Mucosa of stomach (tissue), 1 donor: ENCODE measurements around the gene RPH3AL.

Source experiments
- H3K27me3 ChIP-seq: one replicate; pipeline ENCODE4 v1.7.0; 2013; ENCODE audit warnings: mild to moderate bottlenecking, low read length; ENCODE audit not compliant: control insufficient read depth, insufficient read depth
- H3K36me3 ChIP-seq: one replicate; pipeline ENCODE4 v1.7.0; 2013; ENCODE audit warnings: low read length; ENCODE audit not compliant: control insufficient read depth, insufficient read depth
- H3K4me1 ChIP-seq: one replicate; pipeline ENCODE4 v1.7.0; 2013; ENCODE audit warnings: mild to moderate bottlenecking, low read length; ENCODE audit not compliant: control insufficient read depth, insufficient read depth
- H3K4me3 ChIP-seq: one replicate; pipeline ENCODE4 v1.7.0; 2013; ENCODE audit warnings: low read length
- H3K9ac ChIP-seq: one replicate; pipeline ENCODE4 v1.7.0; 2013; ENCODE audit warnings: mild to moderate bottlenecking, low read length, moderate library complexity
- H3K9me3 ChIP-seq: one replicate; pipeline ENCODE4 v1.7.0; 2013; ENCODE audit warnings: mild to moderate bottlenecking, low read length, moderate library complexity; ENCODE audit not compliant: control insufficient read depth
- donor health status: Pancreatic carcinoma.

The RPH3AL gene

DNA sequence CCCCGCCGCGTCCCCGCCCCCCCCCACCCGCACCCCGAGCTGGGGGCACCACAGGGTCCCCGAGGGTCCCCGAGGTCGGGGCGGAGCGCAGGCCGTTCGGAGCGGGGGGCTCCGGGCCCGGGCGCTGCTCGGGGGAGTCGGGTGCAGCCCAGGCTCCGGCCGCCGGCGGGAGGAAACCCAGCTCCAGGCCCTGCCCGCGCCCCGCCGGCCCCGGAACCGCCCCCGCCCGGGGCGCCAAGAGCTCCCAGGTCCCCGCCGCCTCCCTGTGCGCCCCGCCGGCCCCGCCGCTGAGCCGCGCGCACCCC is 33.2 kb upstream of the RPH3AL start:
- Histone ChIP-seq H3K9ac (no peak overlapping the region), H3K4me3 (no peak overlapping the region), H3K27me3 (no peaks in the 10 kb centered on the region), H3K36me3 (no peaks in the 10 kb centered on the region), H3K4me1 (peaks cover 14% of the 10 kb centered on the region), H3K9me3 (no peaks in the 10 kb centered on the region)

DNA sequence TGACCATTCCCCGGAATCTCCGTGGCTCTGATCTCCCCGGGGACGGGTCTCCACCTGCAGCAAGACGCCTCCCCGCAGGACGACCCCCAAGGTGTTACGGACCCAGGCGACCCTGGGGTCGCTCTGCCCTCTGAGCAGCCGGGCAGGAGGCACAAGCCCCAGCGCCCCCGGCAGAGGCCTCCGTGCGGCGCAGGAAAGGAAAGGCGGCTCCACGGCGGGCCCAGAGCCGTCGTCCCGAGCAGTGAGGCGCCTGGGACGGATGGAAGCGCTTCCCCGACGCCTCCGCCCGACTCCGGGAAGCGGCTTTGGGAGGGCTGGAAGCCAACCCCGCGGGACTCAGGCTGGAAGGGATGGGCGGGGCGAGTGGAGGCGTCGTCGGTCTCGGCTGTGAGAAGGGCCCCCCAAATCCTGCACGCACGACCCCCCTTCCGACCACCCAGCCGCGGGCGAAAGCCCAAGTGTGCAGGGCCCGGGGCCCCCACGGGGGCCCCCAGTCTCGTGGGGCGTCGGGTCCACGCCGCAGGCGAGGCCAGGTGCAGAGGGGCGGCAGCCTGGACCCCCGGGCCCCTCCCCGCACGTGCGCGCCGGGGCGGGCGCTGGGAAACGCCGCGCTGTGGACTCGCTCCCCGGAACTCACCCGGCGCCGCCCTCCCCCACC is 32.7 kb upstream of the RPH3AL start:
- H3K9ac ChIP-seq: peak overlapping the region; percentile 47
- H3K4me1 ChIP-seq: peaks cover 14% of the 10 kb centered on the region
- no peaks in the 10 kb centered on the region for H3K36me3 ChIP-seq
- no peaks in the 10 kb centered on the region for H3K9me3 ChIP-seq
- no peak overlapping the region for H3K4me3 ChIP-seq
- no peaks in the 10 kb centered on the region for H3K27me3 ChIP-seq

DNA sequence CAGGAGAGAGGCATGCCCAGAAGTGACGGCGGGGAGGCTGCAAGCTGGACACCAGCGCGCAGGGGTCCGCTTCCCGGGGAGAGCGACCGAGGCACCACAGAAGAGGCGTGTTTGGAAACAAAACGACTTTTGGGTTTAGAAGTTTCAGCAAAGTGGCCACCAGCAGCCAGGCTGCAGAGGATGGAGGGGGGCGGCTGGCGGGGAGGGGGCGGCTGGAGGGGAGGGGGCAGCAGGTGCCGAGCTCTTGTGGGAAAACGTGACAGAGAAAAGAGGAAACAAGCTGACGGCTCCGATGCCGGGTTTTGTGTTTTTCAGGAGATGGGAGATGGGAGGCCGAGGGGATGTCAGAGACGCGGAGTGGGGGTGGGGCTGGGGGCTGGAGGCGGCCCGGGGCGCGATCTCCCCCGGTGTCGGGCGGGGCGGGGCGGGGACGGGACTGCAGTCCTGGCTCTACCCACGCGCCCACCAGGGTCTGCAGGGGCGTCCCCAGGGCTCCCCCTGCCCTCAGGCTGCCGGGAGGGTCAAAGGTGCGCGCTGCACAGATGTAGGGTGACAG is 32.1 kb upstream of the RPH3AL start:
- H3K4me1 ChIP-seq: peaks cover 14% of the 10 kb centered on the region
- no peak overlapping the region for H3K4me3 ChIP-seq

DNA sequence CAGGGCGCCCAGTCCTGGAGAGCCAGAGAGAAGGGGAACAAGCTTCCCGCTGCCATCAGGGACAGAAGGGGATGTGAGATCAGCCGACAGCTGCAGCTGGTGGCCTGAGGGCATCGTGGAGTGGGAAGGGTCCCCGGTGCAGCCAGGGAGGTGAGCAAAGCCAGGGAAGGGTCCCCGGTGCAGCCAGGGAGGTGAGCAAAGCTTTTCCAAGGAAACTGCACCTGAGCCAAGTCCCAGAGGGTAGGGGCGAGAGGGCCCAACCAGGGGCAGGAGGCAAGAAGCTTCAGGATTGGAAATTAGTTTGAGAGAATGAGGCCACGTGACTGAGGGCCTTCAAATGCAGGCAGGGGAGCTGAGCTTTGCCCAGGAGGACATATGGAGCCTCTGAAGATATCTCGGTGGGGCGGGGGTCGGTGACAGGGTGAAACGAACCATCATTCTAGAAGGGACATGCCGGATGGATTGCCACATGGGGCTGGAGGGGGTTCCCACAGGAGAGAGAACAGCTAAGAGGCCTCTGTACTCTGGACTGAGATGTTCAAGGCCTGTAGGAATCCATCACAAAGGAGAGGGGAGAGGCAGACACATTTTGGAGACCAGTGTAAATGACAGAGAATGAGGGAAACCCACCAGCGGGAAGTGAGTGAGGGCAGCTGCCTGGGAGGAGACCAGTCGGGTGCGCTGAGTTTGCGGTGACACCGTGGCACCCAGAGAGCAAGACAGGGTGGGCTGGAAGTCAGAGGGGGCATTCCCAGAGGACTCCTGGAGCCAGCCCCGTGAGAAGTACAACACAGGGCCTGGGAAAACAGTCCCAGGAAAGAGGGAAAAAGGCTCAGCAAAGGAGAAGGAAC is 31.4 kb upstream of the RPH3AL start:
- Histone ChIP-seq H3K9ac (no peak overlapping the region), H3K27me3 (no peaks in the 10 kb centered on the region), H3K4me3 (no peak overlapping the region)

More for the DNA sequence above, 32.1 kb upstream of the RPH3AL start:
- no peaks in the 10 kb centered on the region for H3K27me3 ChIP-seq
- peak overlapping the region; percentile 47 for H3K9ac ChIP-seq
- no peaks in the 10 kb centered on the region for H3K9me3 ChIP-seq
- no peaks in the 10 kb centered on the region for H3K36me3 ChIP-seq

DNA sequence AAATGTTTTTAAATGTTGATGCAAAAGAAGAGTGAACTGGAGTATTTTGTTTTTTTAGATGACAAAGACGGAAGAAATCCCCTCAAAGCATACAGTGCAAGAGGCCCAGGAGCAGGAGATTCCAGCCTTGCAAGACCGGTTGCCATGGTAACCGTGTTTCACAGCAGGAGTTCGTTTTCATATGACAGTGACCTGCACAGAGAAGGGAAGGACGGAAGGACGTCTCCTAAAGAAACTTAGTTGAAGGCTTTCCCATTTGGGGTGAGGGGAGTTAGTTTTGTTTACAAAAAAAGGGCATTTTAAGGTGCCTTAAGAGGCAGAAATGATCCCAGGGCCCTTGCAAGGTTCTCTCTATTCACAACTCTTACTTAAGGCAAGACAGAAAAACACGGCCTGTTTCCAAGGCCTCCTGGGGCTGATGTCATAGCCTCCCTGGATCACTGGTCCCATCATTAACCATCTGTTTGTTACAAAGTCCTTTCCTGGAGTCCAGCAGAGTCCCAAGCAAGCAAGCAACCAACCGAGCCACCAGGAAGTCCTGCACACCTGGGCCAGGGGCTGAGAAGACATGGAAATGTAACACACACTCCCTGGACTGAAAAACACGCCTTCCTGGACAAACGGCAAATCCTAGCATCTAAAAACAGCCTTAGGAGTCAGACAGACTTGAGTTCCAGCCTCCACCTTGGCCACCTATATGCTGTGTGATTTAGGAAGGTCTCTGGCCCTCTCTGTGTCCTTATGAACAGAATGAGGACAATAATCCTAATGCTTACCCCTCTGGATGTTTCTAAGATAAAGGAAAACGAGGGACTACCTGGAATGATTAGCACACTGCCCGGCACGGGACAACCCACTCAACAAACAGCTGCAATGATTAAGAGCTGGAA is 30.3 kb upstream of the RPH3AL start:
- Histone ChIP-seq H3K9ac (no peak overlapping the region), H3K4me3 (no peak overlapping the region), H3K36me3 (no peaks in the 10 kb centered on the region)

More for the DNA sequence above, 31.4 kb upstream of the RPH3AL start:
- Histone ChIP-seq H3K4me1 (peaks cover 14% of the 10 kb centered on the region), H3K9me3 (no peaks in the 10 kb centered on the region), H3K36me3 (no peaks in the 10 kb centered on the region)

DNA sequence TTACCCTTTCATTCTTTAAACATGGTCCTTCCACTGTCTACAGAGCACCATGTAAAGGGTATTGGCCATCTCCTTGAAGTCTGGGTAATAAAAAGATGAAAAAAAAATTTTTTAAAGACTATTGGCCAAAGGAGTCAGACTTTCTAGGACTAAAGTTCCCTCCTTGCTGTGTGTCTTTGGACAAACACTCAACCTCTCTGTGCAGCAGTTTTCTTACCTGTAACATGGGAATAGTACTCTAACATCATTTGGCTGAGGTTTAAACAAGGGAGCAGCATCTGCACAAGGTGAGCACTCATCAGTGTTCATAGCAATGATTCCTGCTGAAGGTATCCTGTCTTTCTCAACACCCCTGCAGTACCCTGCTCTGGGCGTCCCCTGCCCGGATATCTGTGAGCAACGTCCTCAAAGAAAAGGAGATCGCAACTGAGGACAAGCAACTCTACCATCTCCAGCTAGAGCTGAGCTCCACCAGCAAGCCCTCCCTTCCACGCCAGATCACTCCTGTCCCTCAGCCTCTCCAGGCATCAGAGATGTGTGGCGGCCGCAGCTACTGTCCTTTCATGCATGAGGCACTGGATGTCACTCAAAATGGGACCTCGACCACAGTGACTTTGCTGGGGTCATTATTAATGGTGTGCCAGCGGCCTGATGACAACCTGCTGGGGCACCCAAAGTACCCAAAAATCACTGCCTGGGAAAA is 29.5 kb upstream of the RPH3AL start:
- Histone ChIP-seq H3K9ac (no peak overlapping the region), H3K9me3 (no peaks in the 10 kb centered on the region), H3K4me1 (peaks cover 14% of the 10 kb centered on the region), H3K27me3 (no peaks in the 10 kb centered on the region), H3K36me3 (no peaks in the 10 kb centered on the region), H3K4me3 (no peak overlapping the region)

More for the DNA sequence above, 30.3 kb upstream of the RPH3AL start:
- no peaks in the 10 kb centered on the region for H3K9me3 ChIP-seq
- H3K4me1 ChIP-seq: peaks cover 14% of the 10 kb centered on the region
- H3K27me3 ChIP-seq: no peaks in the 10 kb centered on the region

DNA sequence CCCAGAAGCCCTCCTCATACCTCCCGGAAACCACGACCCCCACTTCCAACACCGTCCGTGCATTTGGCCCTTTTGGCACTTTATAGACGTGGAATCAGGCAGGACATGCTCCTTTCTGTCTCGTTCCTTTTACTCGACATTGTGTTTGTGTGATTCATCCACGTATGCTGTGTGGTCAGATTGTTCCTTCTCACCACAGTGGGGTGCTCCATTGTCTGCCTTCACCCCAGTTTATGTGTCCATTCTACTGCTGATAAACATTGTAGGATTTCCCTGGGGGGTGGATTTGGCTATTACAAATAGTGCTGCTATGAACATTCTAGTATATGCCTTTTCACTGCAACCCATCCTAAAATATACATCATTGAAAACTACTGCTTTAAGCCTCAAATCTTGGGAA is 28.9 kb upstream of the RPH3AL start:
- Histone ChIP-seq H3K9me3 (no peaks in the 10 kb centered on the region), H3K36me3 (no peaks in the 10 kb centered on the region), H3K27me3 (no peaks in the 10 kb centered on the region), H3K4me3 (no peak overlapping the region), H3K4me1 (peaks cover 14% of the 10 kb centered on the region), H3K9ac (no peak overlapping the region)

DNA sequence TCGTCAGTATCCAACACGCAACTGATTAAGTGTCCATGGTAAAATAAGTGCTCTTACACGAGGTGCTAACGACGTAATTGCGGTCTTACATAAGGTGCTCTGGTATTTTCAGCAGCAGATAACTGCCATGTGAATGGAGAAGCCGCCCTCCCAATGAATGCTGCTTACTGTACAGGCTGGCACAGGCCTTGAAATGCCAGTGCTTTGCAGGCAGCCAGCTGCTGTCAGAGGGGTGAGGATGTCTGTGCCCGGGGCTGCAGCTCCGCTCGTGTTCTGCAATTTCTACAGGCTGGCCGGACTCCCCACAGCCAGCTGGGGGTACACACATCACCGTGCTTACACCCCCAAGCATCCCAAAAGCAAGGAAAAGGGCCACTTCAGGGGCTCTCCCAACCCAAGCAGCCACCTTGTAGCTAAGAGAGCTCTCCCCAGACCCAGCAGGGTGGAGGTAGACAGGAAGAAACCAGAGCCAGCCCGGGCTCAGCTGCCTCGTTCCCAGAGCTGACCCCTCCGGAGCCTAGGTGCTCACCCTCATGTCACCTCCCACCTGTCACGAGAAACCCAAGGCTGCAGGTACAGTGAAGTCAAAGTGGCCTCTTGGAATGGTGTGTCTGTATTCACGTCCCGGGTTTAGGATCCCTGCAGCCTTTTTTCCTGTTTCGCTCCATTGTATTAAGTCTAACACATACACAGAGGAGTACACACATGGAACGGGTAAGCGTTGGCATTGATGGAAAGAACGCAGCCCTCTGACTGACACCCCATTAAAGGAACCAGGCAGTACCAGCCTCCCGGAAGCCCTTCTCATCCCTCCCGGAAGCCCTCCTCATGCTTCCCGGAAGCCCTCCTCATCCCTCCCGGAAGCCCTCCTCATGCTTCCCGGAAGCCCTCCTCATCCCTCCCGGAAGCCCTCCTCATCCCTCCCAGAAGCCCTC is 27.2 kb upstream of the RPH3AL start:
- Histone ChIP-seq H3K36me3 (no peaks in the 10 kb centered on the region), H3K9me3 (no peaks in the 10 kb centered on the region), H3K9ac (no peak overlapping the region), H3K4me1 (peaks cover 8% of the 10 kb centered on the region), H3K27me3 (no peaks in the 10 kb centered on the region), H3K4me3 (no peak overlapping the region)

DNA sequence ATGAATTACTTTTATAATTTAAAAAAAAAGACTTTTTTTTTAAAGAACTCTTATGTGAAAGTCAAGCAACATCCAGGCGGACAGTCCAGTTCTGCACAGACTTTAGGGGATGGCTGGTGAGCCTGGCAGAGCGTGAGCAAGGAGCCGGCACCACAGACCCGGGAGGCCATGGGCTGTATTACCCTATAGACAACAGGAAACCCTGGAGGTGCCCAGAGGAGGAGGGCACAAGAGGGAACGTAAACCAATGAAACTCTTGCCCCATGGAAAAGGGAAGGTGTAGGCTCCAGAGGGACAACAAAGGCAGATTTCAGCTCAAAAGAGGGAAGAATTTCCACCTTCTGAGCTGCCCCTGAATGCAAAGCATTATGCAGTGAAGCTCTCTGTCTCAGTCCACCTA is 25.5 kb upstream of the RPH3AL start:
- H3K36me3 ChIP-seq: no peaks in the 10 kb centered on the region
- peaks cover 6% of the 10 kb centered on the region for H3K4me1 ChIP-seq
- no peaks in the 10 kb centered on the region for H3K27me3 ChIP-seq

DNA sequence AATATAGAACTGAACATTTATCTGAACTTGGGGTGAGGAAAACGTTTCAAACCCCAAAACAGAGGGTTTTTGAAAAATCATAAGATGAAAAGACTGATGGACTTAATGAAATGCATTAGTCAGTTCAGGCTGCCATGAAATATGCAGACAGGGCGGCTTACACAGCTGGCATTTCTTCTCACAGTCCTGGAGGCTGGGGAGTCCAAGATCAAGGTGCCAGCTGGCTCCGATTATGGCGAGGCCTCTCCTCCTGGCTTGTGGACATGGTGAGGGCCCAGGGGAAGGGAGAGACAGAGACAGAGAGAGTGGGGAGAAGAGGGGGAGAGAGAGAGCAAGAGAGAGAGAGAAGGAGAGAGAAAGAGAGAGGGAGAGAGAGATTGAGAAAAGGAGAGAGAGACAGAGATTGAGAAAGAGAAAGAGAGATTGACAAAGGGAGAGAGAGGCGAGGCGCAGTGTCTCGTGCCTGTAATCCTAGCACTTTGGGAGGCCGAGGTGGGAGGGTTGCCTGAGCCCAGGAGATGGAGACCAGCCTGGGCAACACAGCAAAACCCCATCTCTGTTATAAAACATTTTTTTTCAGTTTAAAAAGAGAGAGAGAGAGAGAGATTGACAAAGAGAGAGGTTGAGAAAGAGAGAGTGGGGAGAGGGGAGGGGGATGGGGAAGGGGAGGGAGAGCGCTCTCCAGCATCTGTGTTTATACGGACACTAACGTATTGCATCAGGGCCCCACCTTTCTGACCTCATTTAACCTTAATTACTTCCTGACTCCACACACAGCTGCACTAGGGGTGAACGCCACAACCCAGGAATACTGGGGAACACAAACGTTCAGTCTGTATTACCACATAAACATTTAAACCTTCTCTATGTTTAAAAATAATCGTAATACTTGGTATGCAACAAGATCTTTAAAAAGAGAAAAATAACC is 24.6 kb upstream of the RPH3AL start:
- H3K4me1 ChIP-seq: peaks cover 7% of the 10 kb centered on the region
- H3K36me3 ChIP-seq: no peaks in the 10 kb centered on the region
- H3K9me3 ChIP-seq: no peaks in the 10 kb centered on the region
- H3K4me3 ChIP-seq: no peak overlapping the region
- no peak overlapping the region for H3K9ac ChIP-seq
- no peaks in the 10 kb centered on the region for H3K27me3 ChIP-seq

More for the DNA sequence above, 25.5 kb upstream of the RPH3AL start:
- no peak overlapping the region for H3K9ac ChIP-seq
- no peak overlapping the region for H3K4me3 ChIP-seq
- H3K9me3 ChIP-seq: no peaks in the 10 kb centered on the region
